H9 (cell line): ENCODE results near the gene CDK17. TPM values are rescaled to one million over a fixed set of nuclear protein-coding genes. Genes with fewer than 3 reads are reported as not detected.

Experiments
- DNase-seq: peaks from one replicate; pipeline ENCODE4 v3.0.0-alpha.2; 2017
- H2AFZ ChIP-seq: one replicate; pipeline ENCODE4 v1.6.1; 2013; ENCODE audit warnings: mild to moderate bottlenecking, low read length, control low read depth, moderate library complexity
- H2AK5ac ChIP-seq: 2 replicates; pipeline ENCODE4 v1.6.1; 2013; ENCODE audit warnings: low read length, control low read depth, mixed read lengths; ENCODE audit not compliant: insufficient read length
- H2BK120ac ChIP-seq: one replicate; pipeline ENCODE4 v1.6.1; 2013; ENCODE audit warnings: low read depth, mild to moderate bottlenecking, low read length, control low read depth, inconsistent platforms; ENCODE audit not compliant: poor library complexity, severe bottlenecking
- H2BK12ac ChIP-seq: 2 replicates; pipeline ENCODE4 v1.6.1; 2013; ENCODE audit warnings: low read length, control low read depth, mixed read lengths, low read depth; ENCODE audit not compliant: insufficient read length
- H2BK15ac ChIP-seq: 2 replicates; pipeline ENCODE4 v1.6.1; 2013; ENCODE audit warnings: low read depth, low read length, control low read depth
- H2BK20ac ChIP-seq: one replicate; pipeline ENCODE4 v1.6.1; 2013; ENCODE audit warnings: low read depth, mild to moderate bottlenecking, low read length, control low read depth, inconsistent platforms; ENCODE audit not compliant: poor library complexity, severe bottlenecking
- H2BK5ac ChIP-seq: 2 replicates; pipeline ENCODE4 v1.6.1; 2013; ENCODE audit warnings: low read length, control low read depth, mixed read lengths; ENCODE audit not compliant: insufficient read length
- H3K14ac ChIP-seq: 2 replicates; pipeline ENCODE4 v1.6.1; 2013; ENCODE audit warnings: low read length, control low read depth; ENCODE audit not compliant: insufficient read depth
- H3K18ac ChIP-seq: 2 replicates; pipeline ENCODE4 v1.6.1; 2013; ENCODE audit warnings: low read depth, mild to moderate bottlenecking, mixed read lengths, low read length, control low read depth; ENCODE audit not compliant: insufficient read length
- H3K23ac ChIP-seq: 2 replicates; pipeline ENCODE4 v1.6.1; 2013; ENCODE audit warnings: low read length, control low read depth, mixed read lengths, low read depth; ENCODE audit not compliant: insufficient read length
- H3K23me2 ChIP-seq: 2 replicates; pipeline ENCODE4 v1.6.1; 2013; ENCODE audit warnings: low read depth, mild to moderate bottlenecking, mixed read lengths, low read length, control low read depth; ENCODE audit not compliant: insufficient read length, poor library complexity, severe bottlenecking
- H3K27ac ChIP-seq: 2 replicates; pipeline ENCODE4 v1.5.1; 2013; ENCODE audit warnings: low read length, control low read depth, mixed read lengths, low read depth; ENCODE audit not compliant: insufficient read length
- H3K27me3 ChIP-seq: 2 replicates; pipeline ENCODE4 v1.6.1; 2013; ENCODE audit warnings: low read length, control low read depth, inconsistent platforms; ENCODE audit not compliant: insufficient read depth
- H3K4ac ChIP-seq: 2 replicates; pipeline ENCODE4 v1.6.1; 2013; ENCODE audit warnings: low read depth, mild to moderate bottlenecking, control low read depth, inconsistent platforms, low read length, moderate library complexity
- H3K4me1 ChIP-seq: 2 replicates; pipeline ENCODE4 v1.6.1; 2013; ENCODE audit warnings: low read length, control low read depth, inconsistent platforms; ENCODE audit not compliant: insufficient read depth
- H3K4me2 ChIP-seq: 2 replicates; pipeline ENCODE4 v1.6.1; 2013; ENCODE audit warnings: low read length, control low read depth, mixed read lengths; ENCODE audit not compliant: insufficient read length, insufficient read depth
- H3K56ac ChIP-seq: 2 replicates; pipeline ENCODE4 v1.6.1; 2013; ENCODE audit warnings: low read depth, mild to moderate bottlenecking, mixed read lengths, low read length, control low read depth; ENCODE audit not compliant: insufficient read length
- H3K79me1 ChIP-seq: 2 replicates; pipeline ENCODE4 v1.6.1; 2013; ENCODE audit warnings: low read depth, mild to moderate bottlenecking, moderate library complexity, low read length, control low read depth, inconsistent platforms; ENCODE audit not compliant: insufficient read depth, poor library complexity, severe bottlenecking
- H3K79me2 ChIP-seq: 2 replicates; pipeline ENCODE4 v1.6.1; 2013; ENCODE audit warnings: low read length, control low read depth, inconsistent platforms; ENCODE audit not compliant: insufficient read depth
- H3K9ac ChIP-seq: 2 replicates; pipeline ENCODE4 v1.6.1; 2013; ENCODE audit warnings: low read length, control low read depth, mixed read lengths; ENCODE audit not compliant: insufficient read length; ENCODE audit errors: extremely low read depth
- H3K9me3 ChIP-seq: one replicate; pipeline ENCODE4 v1.6.1; 2013; ENCODE audit warnings: low read depth, low read length, inconsistent platforms; ENCODE audit not compliant: control insufficient read depth
- H3T11ph ChIP-seq: one replicate; pipeline ENCODE4 v1.6.1; 2013; ENCODE audit warnings: mild to moderate bottlenecking, low read length, control low read depth, inconsistent platforms
- H4K20me1 ChIP-seq: one replicate; pipeline ENCODE4 v1.6.1; 2013; ENCODE audit not compliant: control insufficient read depth, insufficient read length, insufficient read depth
- H4K5ac ChIP-seq: 2 replicates; pipeline ENCODE4 v1.6.1; 2013; ENCODE audit warnings: low read depth, mild to moderate bottlenecking, mixed read lengths, low read length, control low read depth; ENCODE audit not compliant: insufficient read length
- H4K8ac ChIP-seq: replicated peaks from 2 replicates; pipeline ENCODE4 v1.6.1; 2013; ENCODE audit warnings: low read length, control low read depth, mixed read lengths, low read depth; ENCODE audit not compliant: insufficient read length
- H4K91ac ChIP-seq: 2 replicates; pipeline ENCODE4 v1.6.1; 2013; ENCODE audit warnings: low read depth, mild to moderate bottlenecking, moderate library complexity, mixed read lengths, low read length, control low read depth; ENCODE audit not compliant: insufficient read length
- H3K27ac Mint-ChIP-seq, 3 experiments: 2 replicates in 2 of 3; 3 replicates in 1 of 3; pipeline ENCODE4 v1.8.0; 2020 to 2021; ENCODE audit warnings: mixed read lengths in 3 of 3, mild to moderate bottlenecking in 1 of 3, moderate library complexity in 1 of 3
- H3K27me3 Mint-ChIP-seq: 2 replicates; pipeline ENCODE4 v1.8.0; 2021; ENCODE audit warnings: low read depth, mild to moderate bottlenecking, moderate library complexity, mixed read lengths
- H3K36me3 Mint-ChIP-seq, 3 experiments: 2 replicates in 2 of 3; 3 replicates in 1 of 3; pipeline ENCODE4 v1.8.0; 2020 to 2021; ENCODE audit warnings: low read depth in 3 of 3, mixed read lengths in 3 of 3; ENCODE audit not compliant: insufficient read depth in 1 of 3
- H3K4me1 Mint-ChIP-seq, 2 experiments: 2 replicates each; pipeline ENCODE4 v1.8.0; 2020; ENCODE audit warnings: mixed read lengths in 2 of 2
- H3K4me3 Mint-ChIP-seq, 2 experiments: 2 replicates in 1 of 2; 3 replicates in 1 of 2; pipeline ENCODE4 v1.8.0; 2020 to 2021; ENCODE audit warnings: mild to moderate bottlenecking in 2 of 2, mixed read lengths in 2 of 2, moderate library complexity in 1 of 2
- H3K9me3 Mint-ChIP-seq, 2 experiments: 2 replicates in 1 of 2; 3 replicates in 1 of 2; pipeline ENCODE4 v1.8.0; 2020; ENCODE audit warnings: mild to moderate bottlenecking in 2 of 2, mixed read lengths in 2 of 2, moderate library complexity in 1 of 2
- WGBS: extraction: QIAGEN DNeasy Blood & Tissue Kit; methylation state at CpG from one replicate; pipeline ENCODE4 v1.1.7; 2013; ENCODE audit warnings: missing lambda C conversion rate, low lambda C conversion rate, mixed read lengths; ENCODE audit not compliant: insufficient read length; ENCODE audit errors: extremely low coverage; 5-methylcytosine and 5-hydroxymethylcytosine counted together
- total RNA-seq: library from RNA; stranded (reverse); gene quantifications from 2 replicates; pipeline ENCODE4 v1.2.1, GENCODE V29; 2021
- TF ChIP-seq, protein P1 (sequence below): fragments of 200-600 bp; sonication (generic); conservative IDR thresholded peaks from 3 replicates; pipeline ENCODE4 v1.8.0; 2021; ENCODE audit warnings: antibody characterized with exemption, mild to moderate bottlenecking

CDK17 gene
- total RNA-seq, 1 experiment from 2014 or later: 28.8 TPM

- Histone ChIP-seq H3K9ac (no peak overlapping the region), H3K23ac (no peak overlapping the region), H2BK20ac (no peak overlapping the region), H3K23me2 (no peaks in the 10 kb centered on the region), H3T11ph (no peak overlapping the region), H3K9me3 (no peaks in the 10 kb centered on the region), H3K4me1 (no peaks in the 10 kb centered on the region), H2BK12ac (no peak overlapping the region), H2BK5ac (no peak overlapping the region), H3K79me1 (no peaks in the 10 kb centered on the region), H4K20me1 (no peaks in the 10 kb centered on the region), H2BK120ac (no peak overlapping the region), H3K4ac (no peak overlapping the region), H3K4me2 (no peak overlapping the region), H3K14ac (no peak overlapping the region), H3K18ac (no peak overlapping the region), H2AK5ac (no peak overlapping the region), H3K56ac (no peak overlapping the region), H2BK15ac (no peak overlapping the region), H4K91ac (no peak overlapping the region), H4K8ac (no peak overlapping the region), H3K27me3 (no peaks in the 10 kb centered on the region), H4K5ac (no peak overlapping the region), H3K27ac (no peak overlapping the region), H2AFZ (no peak overlapping the region), H3K79me2 (no peaks in the 10 kb centered on the region)
- Mint-ChIP-seq H3K36me3 (no peaks in the 10 kb centered on the region), H3K27ac (no peak overlapping the region), H3K9me3 (no peaks in the 10 kb centered on the region), H3K4me3 (no peak overlapping the region), H3K27me3 (no peaks in the 10 kb centered on the region), H3K4me1 (no peaks in the 10 kb centered on the region)
- TF ChIP-seq, protein P1, sequence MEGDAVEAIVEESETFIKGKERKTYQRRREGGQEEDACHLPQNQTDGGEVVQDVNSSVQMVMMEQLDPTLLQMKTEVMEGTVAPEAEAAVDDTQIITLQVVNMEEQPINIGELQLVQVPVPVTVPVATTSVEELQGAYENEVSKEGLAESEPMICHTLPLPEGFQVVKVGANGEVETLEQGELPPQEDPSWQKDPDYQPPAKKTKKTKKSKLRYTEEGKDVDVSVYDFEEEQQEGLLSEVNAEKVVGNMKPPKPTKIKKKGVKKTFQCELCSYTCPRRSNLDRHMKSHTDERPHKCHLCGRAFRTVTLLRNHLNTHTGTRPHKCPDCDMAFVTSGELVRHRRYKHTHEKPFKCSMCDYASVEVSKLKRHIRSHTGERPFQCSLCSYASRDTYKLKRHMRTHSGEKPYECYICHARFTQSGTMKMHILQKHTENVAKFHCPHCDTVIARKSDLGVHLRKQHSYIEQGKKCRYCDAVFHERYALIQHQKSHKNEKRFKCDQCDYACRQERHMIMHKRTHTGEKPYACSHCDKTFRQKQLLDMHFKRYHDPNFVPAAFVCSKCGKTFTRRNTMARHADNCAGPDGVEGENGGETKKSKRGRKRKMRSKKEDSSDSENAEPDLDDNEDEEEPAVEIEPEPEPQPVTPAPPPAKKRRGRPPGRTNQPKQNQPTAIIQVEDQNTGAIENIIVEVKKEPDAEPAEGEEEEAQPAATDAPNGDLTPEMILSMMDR: no peak
- no peak for DNase-seq
- no CpG with 5 or more reads among the region's 1 CpG for WGBS
Observed at GRCh38 chr12:96437171-96437445, 36.9 kb upstream of the CDK17 start.
